Esophagus muscularis mucosa (tissue), 4 donors: ENCODE results near the gene GNAI1. TPM values are rescaled to one million over a fixed set of nuclear protein-coding genes. Genes with fewer than 3 reads are reported as not detected.

ENCODE experiments used
- DNase-seq: peaks from one replicate; pipeline ENCODE4 v3.0.0-alpha.2; 2017; ENCODE audit errors: extremely low spot score
- H3K27ac ChIP-seq, 4 donors: fragments of 200-600 bp; sonication (generic); replicated peaks in 1 of 4; 1 replicate in 3 of 4; 2 replicates in 1 of 4; pipeline ENCODE4 v1.5.1; 2016 to 2019; ENCODE audit warnings: mild to moderate bottlenecking in 1 of 4
- H3K27me3 ChIP-seq, 4 donors: fragments of 200-600 bp; sonication (generic); one replicate each; pipeline versions ENCODE4 v1.5.1 to v1.6.0; 2016 to 2019
- H3K36me3 ChIP-seq, 4 donors: fragments of 200-600 bp; sonication (generic); one replicate each; pipeline ENCODE4 v1.5.1; 2016 to 2019
- H3K4me1 ChIP-seq, 4 donors: fragments of 200-600 bp; sonication (generic); one replicate each; pipeline ENCODE4 v1.5.1; 2016 to 2019
- H3K4me3 ChIP-seq, 4 donors: fragments of 200-600 bp; sonication (generic); 1 replicate in 2 of 4; 2 replicates in 2 of 4; pipeline ENCODE4 v1.5.1; 2016 to 2019; ENCODE audit warnings: mild to moderate bottlenecking in 4 of 4, moderate library complexity in 1 of 4
- H3K9me3 ChIP-seq, 4 donors: fragments of 200-600 bp; sonication (generic); 1 replicate in 3 of 4; 2 replicates in 1 of 4; pipeline ENCODE4 v1.5.1; 2016 to 2019
- EP300 ChIP-seq: sonication (generic); formaldehyde crosslinking; IDR thresholded peaks from one replicate; pipeline ENCODE4 v1.6.1; 2017; ENCODE audit warnings: antibody characterized with exemption
- POLR2A ChIP-seq: fragments of 450-650 bp; IDR thresholded peaks from one replicate; pipeline ENCODE4 v1.6.1; 2017; ENCODE audit warnings: antibody characterized with exemption, moderate library complexity, mild to moderate bottlenecking, low read depth
- POLR2AphosphoS5 ChIP-seq, 2 donors: sonication (generic); formaldehyde crosslinking; IDR thresholded peaks; one replicate each; pipeline ENCODE4 v1.6.1; 2017; ENCODE audit warnings: antibody characterized with exemption in 2 of 2
- WGBS: methylation state at CpG from one replicate; pipeline ENCODE4 v1.1.5; 2018; 5-methylcytosine and 5-hydroxymethylcytosine counted together
- intact Hi-C: fragments of 100-400 bp; cut with DNase I; formaldehyde crosslinking; loops from one replicate; pipeline ENCODE4 v1.15.1; 2023
- total RNA-seq, 4 donors: library from RNA; depleted of rRNA; stranded (reverse); fragments of >200 nt; gene quantifications; one replicate each; pipeline versions ENCODE4 v1.1.0 to v1.2.1, GENCODE V29; 2016
- TF ChIP-seq, protein P1 (sequence below), 3 experiments: fragments of 200-600 bp in 2 of 3; fragments of 450-650 bp in 1 of 3; sonication (generic) in 2 of 3; IDR thresholded peaks; one replicate each; pipeline ENCODE4 v1.5.1; 2017 to 2019; ENCODE audit warnings: antibody characterized with exemption in 3 of 3, mild to moderate bottlenecking in 2 of 3, moderate library complexity in 1 of 3

GNAI1 gene
- total RNA-seq, 4 donors from 2014 or later = 61.0 to 141 (median 75.5) TPM

GRCh38 chr7:80263821-80264220 lies 129.2 kb downstream of the GNAI1 start:
- WGBS = 87% methylated on average over 2 of the region's 2 CpGs
- H3K4me1 ChIP-seq = no peaks in the 10 kb centered on the region
- H3K27me3 ChIP-seq = no peaks in the 10 kb centered on the region
- H3K36me3 ChIP-seq = no peaks in the 10 kb centered on the region
- intact Hi-C loops = no loop called here
- no peak overlapping the region for H3K27ac ChIP-seq
- no peak for DNase-seq
- no peaks in the 10 kb centered on the region for H3K9me3 ChIP-seq
- TF ChIP-seq EP300 = no peak
- TF ChIP-seq POLR2AphosphoS5 (IDR thresholded peaks at IDR 0.05) = no peak
- TF ChIP-seq POLR2A = no peak
- TF ChIP-seq, protein P1, sequence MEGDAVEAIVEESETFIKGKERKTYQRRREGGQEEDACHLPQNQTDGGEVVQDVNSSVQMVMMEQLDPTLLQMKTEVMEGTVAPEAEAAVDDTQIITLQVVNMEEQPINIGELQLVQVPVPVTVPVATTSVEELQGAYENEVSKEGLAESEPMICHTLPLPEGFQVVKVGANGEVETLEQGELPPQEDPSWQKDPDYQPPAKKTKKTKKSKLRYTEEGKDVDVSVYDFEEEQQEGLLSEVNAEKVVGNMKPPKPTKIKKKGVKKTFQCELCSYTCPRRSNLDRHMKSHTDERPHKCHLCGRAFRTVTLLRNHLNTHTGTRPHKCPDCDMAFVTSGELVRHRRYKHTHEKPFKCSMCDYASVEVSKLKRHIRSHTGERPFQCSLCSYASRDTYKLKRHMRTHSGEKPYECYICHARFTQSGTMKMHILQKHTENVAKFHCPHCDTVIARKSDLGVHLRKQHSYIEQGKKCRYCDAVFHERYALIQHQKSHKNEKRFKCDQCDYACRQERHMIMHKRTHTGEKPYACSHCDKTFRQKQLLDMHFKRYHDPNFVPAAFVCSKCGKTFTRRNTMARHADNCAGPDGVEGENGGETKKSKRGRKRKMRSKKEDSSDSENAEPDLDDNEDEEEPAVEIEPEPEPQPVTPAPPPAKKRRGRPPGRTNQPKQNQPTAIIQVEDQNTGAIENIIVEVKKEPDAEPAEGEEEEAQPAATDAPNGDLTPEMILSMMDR (IDR thresholded peaks at IDR 0.05) = no peak
- H3K4me3 ChIP-seq = no peak overlapping the region

- 81% methylated on average over 6 of the region's 6 CpGs for WGBS
- no peak for DNase-seq
- intact Hi-C loops = no loop called here
- no peaks in the 10 kb centered on the region for H3K9me3 ChIP-seq
- TF ChIP-seq POLR2A (no peak), POLR2AphosphoS5 (IDR thresholded peaks at IDR 0.05) (no peak), EP300 (no peak)
- TF ChIP-seq, protein P1 (IDR thresholded peaks at IDR 0.05) = no peak
- H3K27me3 ChIP-seq = no peaks in the 10 kb centered on the region
- no peak overlapping the region for H3K27ac ChIP-seq
- no peaks in the 10 kb centered on the region for H3K36me3 ChIP-seq
- no peaks in the 10 kb centered on the region for H3K4me1 ChIP-seq
- no peak overlapping the region for H3K4me3 ChIP-seq
Observed at GRCh38 chr7:80264769-80265495, 130.3 kb downstream of the GNAI1 start.

DNA sequence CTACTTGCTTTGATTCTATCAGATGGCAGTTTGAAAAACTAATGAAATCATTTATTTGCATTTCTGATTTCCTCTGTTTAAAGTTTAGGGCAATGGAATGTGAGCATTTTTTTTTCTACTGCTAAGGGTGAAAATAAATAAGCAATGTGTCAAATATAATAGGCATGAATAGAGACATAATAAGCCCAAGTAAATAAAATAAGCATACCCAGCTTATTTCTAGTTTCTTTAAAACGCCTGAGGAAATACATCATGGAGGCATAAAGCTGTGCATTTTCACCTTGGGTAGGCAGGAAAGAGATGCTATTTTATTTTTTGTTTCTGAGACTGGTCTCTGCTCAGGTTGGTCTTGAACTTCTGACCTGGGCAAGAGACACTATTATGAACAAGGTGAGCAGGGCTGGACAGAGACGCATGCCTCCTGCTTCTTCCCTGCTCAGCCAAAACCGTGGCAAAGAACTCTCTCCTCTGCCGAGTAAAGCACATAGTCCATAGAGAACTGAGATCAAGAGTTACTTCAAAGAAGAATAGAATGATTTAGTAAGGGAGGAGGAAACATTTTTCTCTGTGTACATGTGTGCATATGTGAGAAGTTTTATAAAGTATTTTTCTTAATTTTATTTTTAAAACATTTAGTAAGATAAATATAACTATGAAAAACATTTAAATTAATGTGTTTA lies 138.1 kb downstream of the GNAI1 start:
- 72% methylated on average over 4 of the region's 4 CpGs for whole genome bisulfite sequencing
- Histone ChIP-seq H3K27me3 (no peaks in the 10 kb centered on the region), H3K9me3 (no peaks in the 10 kb centered on the region), H3K4me1 (peaks cover 4 to 10% (median 7%) of the 10 kb centered on the region in 4 donors), H3K36me3 (no peaks in the 10 kb centered on the region), H3K4me3 (no peak overlapping the region), H3K27ac (no peak overlapping the region)
- intact Hi-C loops = no loop called here
- DNase-seq = no peak
- TF ChIP-seq EP300 = no peak
- TF ChIP-seq, protein P1 (IDR thresholded peaks at IDR 0.05) = no peak
- no peak for TF ChIP-seq POLR2AphosphoS5 (IDR thresholded peaks at IDR 0.05)
- TF ChIP-seq POLR2A = no peak

DNA sequence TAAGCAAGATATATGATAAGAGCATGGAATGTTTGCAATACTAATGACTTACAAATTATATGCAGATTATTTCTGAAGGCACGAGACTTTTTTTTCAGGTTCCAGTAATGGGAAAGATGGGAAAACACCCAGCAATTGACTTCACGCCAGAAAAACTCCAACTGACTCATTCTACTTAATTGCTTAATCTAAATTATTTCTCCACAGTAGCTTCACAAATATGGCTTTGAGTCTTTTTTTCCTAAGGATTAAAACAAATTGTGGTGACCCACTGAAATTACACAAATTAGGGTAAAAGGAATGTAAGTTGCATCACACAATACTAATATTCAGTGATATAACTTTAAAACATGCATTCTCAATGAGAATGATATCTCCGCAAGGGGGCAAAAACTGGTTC lies 138.7 kb downstream of the GNAI1 start:
- 60% methylated on average over 3 of the region's 3 CpGs for WGBS
- Histone ChIP-seq H3K4me1 (peaks cover 4 to 16% (median 14%) of the 10 kb centered on the region in 4 donors), H3K9me3 (no peaks in the 10 kb centered on the region), H3K27me3 (no peaks in the 10 kb centered on the region), H3K27ac (no peak overlapping the region), H3K4me3 (no peak overlapping the region), H3K36me3 (no peaks in the 10 kb centered on the region)
- no peak for TF ChIP-seq EP300
- TF ChIP-seq, protein P1 (IDR thresholded peaks at IDR 0.05) = no peak
- no peak for TF ChIP-seq POLR2AphosphoS5 (IDR thresholded peaks at IDR 0.05)
- no peak for TF ChIP-seq POLR2A
- no peak for DNase-seq
- intact Hi-C loops = no loop called here
